ENCODE measurements around the gene AMPD3.

AMPD3 gene

DNA sequence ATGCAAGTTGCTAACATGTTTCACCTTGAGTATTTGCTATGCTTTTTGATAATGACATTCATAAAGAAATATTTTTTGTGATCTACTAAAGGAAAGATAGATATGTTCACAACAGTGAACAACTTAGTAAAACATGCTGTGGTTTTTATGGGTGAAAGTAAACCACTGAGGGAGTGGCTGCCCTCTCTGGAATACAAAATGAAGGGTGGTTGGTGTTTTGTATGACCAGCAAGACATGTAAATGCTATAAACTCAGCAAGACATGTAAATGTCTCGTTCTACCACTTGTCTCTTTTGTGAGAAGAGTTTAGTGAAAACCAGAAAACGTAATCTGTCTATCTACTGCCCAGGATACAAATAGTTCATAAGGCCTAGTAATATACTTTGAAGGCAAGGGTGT is 7.6 kb upstream of the AMPD3 start:
- POLR2A ChIA-PET, result no interaction called here

DNA sequence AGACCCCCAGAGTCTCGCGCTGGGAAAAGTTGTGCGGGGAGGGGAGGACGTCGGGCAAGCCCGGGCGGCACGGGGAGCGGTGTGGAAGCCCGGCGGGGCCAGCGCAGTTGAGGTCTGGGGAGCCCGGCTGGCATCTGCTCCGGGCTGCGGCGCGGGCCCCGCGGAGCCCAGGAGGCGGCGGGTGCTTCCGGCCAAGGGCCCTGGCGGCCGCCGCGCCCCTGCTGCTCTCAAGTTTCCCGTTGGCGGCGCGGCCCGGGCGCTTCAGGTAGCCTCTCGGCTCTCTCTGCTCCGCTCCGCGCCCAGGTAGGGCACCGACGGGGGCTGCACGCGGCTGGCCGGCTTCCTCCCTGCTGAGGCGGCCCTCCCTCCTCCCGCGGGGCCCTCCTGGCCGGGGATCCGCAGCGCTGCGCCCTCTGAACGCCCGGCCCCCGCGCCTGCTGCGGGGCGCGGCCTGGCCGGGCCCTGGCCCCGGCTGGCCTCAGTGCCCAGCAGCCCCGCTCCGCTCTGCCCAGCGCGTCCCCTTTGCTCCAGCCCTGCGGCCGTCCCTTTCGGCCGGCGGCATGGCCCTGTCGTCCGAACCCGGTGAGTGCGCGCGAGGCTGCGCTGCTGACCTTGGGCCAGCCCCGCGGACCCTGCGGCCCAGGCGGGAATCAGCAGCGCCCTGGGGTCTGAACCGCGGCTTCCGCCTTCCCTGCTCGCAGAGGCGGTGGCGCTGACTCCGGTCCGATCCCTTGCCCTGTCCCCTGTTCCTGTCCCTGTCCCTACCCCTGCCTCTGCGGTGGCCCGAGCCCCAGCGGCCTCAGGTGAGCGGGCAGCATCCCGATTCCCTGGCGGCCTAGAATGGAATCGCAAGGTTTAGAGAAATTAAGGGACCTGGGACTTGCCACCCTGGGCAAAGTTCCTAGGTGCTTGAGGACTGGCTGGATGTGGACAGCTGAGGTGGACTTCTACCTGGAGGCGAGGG is 4.3 kb upstream of the AMPD3 start:
- TF ChIP-seq, protein P1, sequence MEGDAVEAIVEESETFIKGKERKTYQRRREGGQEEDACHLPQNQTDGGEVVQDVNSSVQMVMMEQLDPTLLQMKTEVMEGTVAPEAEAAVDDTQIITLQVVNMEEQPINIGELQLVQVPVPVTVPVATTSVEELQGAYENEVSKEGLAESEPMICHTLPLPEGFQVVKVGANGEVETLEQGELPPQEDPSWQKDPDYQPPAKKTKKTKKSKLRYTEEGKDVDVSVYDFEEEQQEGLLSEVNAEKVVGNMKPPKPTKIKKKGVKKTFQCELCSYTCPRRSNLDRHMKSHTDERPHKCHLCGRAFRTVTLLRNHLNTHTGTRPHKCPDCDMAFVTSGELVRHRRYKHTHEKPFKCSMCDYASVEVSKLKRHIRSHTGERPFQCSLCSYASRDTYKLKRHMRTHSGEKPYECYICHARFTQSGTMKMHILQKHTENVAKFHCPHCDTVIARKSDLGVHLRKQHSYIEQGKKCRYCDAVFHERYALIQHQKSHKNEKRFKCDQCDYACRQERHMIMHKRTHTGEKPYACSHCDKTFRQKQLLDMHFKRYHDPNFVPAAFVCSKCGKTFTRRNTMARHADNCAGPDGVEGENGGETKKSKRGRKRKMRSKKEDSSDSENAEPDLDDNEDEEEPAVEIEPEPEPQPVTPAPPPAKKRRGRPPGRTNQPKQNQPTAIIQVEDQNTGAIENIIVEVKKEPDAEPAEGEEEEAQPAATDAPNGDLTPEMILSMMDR (IDR thresholded peaks at IDR 0.05; ENCODE audit: insufficient read depth, low read length, missing control alignments), result peak; percentile 38
- POLR2A ChIA-PET, result no interaction called here
- peak overlapping the region; percentile 45 for H3K4me3 ChIP-seq (ENCODE audit: low read depth, low read length)
- DNase-seq (ENCODE audit: low read depth, low spot score), result no peak
- CTCF ChIA-PET, result interaction anchor here (0.8 to 1.5 kb wide), 5 partner anchors 10 to 90 kb away, joined by 3 to 6 read pairs (median 4); partner anchors contain the start of gene RNF141

More for the DNA sequence above, 7.6 kb upstream of the AMPD3 start:
- TF ChIP-seq, protein P1 (IDR thresholded peaks at IDR 0.05; ENCODE audit: insufficient read depth, low read length, missing control alignments), result no peak
- DNase-seq (ENCODE audit: low read depth, low spot score), result no peak
- no peak overlapping the region for H3K4me3 ChIP-seq (ENCODE audit: low read depth, low read length)
- CTCF ChIA-PET, result no interaction called here

DNA sequence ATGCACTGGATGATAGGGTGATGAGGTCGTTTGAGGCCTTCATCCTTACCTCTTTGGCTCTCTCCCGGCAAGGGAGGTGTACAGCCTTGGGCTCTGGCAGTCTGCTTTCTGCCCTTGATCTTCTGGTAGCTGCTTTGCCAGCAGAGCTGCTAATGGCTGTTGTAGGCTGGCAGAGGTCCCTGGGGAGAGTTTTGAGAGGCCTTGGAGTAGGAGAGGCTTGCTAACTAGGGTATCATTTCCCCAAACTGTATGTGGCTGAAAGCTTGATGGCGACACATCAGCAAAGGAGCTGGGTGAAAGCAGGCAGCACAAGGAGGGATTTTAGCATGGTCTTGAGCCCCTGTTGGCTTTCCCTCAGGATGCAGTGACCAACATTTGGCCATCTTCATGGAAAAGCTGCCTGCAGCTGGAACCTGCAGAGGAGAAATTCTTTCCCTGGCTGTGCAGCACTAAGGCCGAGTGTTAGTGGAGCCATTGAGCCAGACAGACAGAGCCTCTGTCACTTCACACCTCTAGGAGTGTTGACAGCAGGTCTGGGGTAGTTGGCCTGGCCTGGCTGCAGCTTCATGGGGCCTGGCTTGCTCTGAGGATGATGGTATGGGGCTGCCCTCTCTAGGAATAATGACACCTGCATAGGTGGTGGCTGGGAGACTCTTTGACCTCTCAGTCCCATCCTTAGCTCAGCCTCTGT is 3.5 kb upstream of the AMPD3 start:
- ChIA-PET POLR2A (no interaction called here), CTCF (interaction anchor here (0.8 to 1.5 kb wide), 7 partner anchors 9 to 89 kb away, joined by 3 to 6 read pairs (median 4); partner anchors contain the start of gene RNF141)
- TF ChIP-seq, protein P1 (IDR thresholded peaks at IDR 0.05; ENCODE audit: insufficient read depth, low read length, missing control alignments), result no peak
- peak overlapping the region; percentile 45 for H3K4me3 ChIP-seq (ENCODE audit: low read depth, low read length)
- DNase-seq (ENCODE audit: low read depth, low spot score), result no peak

DNA sequence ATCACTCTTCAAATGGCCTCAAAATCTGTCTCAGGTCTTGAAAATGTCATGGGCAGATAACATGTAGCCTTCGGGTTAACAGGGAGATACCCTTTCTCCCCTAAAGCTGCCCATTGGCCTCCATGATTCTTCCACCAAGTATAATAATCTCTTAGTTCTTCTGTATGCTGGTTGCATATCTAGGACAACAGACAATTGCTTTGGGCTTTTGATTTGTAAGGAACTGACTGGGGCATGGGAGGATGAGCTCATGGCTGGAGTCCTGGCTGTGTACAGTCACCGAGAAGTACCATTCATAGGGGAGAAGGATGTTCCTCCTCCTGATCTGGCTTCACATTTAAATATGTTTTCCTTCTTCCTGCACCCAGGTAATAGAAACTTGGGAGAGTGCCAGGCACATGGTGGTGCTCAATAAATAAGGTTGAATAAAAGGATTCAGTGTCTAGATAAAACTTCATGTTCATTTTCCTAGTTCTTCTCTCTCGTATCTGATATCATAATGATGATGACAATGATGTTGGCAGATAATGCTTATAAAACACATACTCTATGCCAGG is 2.8 kb upstream of the AMPD3 start:
- POLR2A ChIA-PET, result no interaction called here
- TF ChIP-seq, protein P1 (IDR thresholded peaks at IDR 0.05; ENCODE audit: insufficient read depth, low read length, missing control alignments), result no peak
- CTCF ChIA-PET, result interaction anchor here (0.6 to 1.5 kb wide), 6 partner anchors 9 to 262 kb away, joined by 3 to 6 read pairs (median 4); partner anchors contain the start of gene RNF141
- H3K4me3 ChIP-seq (ENCODE audit: low read depth, low read length), result no peak overlapping the region
- no peak for DNase-seq (ENCODE audit: low read depth, low spot score)

DNA sequence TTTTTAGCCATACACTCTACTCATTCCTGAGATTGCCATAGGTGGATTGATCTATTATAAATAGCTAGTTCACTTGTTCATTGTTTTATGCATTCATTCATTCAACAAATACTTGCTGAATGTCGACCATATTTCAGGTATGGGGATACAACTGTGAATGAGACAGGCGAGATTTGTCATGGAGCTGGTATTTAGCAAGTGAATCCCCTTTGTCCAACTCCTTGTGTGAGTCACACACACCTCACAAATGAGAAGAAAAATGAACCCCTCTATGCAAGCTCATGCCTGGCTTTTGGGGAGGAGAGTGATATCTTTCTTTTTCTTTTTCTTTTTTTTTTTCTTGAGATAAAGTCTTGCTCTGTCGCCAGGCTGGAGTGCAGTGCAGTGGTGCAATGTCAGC is 1.8 kb upstream of the AMPD3 start:
- no peak overlapping the region for H3K4me3 ChIP-seq (ENCODE audit: low read depth, low read length)
- no peak for DNase-seq (ENCODE audit: low read depth, low spot score)
- CTCF ChIA-PET, result interaction anchor here (0.6 to 1.6 kb wide), 6 partner anchors 10 to 264 kb away, joined by 3 to 4 read pairs (median 3); no protein-coding TSS in a partner anchor
- POLR2A ChIA-PET, result no interaction called here
- TF ChIP-seq, protein P1 (IDR thresholded peaks at IDR 0.05; ENCODE audit: insufficient read depth, low read length, missing control alignments), result no peak

Data from AG04449 (cell line).